ENCODE data around the gene GLIS1.

DNA sequence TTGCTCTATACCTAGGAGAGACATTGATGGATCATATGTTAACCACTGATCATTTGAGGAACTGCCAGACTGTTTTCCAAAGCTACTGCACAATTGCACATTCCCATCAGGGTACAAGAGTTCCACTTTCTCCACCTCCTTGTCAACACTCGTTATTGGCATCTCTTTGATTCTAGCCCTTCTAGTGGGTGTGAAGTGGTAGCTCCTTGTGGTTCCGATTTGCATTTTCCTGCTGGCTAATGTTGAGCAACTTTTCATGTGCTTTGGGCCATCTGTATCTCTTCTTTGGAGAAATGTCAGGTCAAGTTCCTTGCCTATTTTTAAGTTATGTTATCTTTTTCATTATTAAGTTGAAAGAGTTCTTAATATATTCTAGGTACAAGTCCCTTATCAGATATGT is 189.7 kb downstream of the GLIS1 start:
- TF ChIP-seq FOS (IDR thresholded peaks at IDR 0.05; ENCODE audit: borderline replicate concordance, extremely low read depth, insufficient read length) (no peak), POLR2A (IDR thresholded peaks at IDR 0.05; ENCODE audit: low read depth, low read length) (no peak), POLR2AphosphoS5 (IDR thresholded peaks at IDR 0.05; ENCODE audit: low read length) (no peak), ATF2 (IDR thresholded peaks at IDR 0.05; ENCODE audit: low read length) (no peak), NFYB (IDR thresholded peaks at IDR 0.05; ENCODE audit: insufficient read depth, low read depth, low read length) (no peak), BACH1 (IDR thresholded peaks at IDR 0.05; ENCODE audit: borderline replicate concordance) (no peak), FOXM1 (IDR thresholded peaks at IDR 0.05; ENCODE audit: low read depth, low read length) (no peak), TARDBP (IDR thresholded peaks at IDR 0.05; ENCODE audit: borderline replicate concordance) (no peak), EZH2 (IDR thresholded peaks at IDR 0.05; ENCODE audit: borderline replicate concordance, control insufficient read depth, low read depth, low read length) (no peak), PRDM15 (CRISPR knock-in tag; IDR thresholded peaks at IDR 0.05) (no peak), CTCF (IDR thresholded peaks at IDR 0.05 in 2 of 3, conservative IDR thresholded peaks at IDR 0.05 in 1 of 3; ENCODE audit: control insufficient read depth in 2 of 3, extremely low read depth in 1 of 3, insufficient read depth in 1 of 3, low read depth in 3 of 3, low read length in 3 of 3) (no peak)
- TF ChIP-seq, protein P1, sequence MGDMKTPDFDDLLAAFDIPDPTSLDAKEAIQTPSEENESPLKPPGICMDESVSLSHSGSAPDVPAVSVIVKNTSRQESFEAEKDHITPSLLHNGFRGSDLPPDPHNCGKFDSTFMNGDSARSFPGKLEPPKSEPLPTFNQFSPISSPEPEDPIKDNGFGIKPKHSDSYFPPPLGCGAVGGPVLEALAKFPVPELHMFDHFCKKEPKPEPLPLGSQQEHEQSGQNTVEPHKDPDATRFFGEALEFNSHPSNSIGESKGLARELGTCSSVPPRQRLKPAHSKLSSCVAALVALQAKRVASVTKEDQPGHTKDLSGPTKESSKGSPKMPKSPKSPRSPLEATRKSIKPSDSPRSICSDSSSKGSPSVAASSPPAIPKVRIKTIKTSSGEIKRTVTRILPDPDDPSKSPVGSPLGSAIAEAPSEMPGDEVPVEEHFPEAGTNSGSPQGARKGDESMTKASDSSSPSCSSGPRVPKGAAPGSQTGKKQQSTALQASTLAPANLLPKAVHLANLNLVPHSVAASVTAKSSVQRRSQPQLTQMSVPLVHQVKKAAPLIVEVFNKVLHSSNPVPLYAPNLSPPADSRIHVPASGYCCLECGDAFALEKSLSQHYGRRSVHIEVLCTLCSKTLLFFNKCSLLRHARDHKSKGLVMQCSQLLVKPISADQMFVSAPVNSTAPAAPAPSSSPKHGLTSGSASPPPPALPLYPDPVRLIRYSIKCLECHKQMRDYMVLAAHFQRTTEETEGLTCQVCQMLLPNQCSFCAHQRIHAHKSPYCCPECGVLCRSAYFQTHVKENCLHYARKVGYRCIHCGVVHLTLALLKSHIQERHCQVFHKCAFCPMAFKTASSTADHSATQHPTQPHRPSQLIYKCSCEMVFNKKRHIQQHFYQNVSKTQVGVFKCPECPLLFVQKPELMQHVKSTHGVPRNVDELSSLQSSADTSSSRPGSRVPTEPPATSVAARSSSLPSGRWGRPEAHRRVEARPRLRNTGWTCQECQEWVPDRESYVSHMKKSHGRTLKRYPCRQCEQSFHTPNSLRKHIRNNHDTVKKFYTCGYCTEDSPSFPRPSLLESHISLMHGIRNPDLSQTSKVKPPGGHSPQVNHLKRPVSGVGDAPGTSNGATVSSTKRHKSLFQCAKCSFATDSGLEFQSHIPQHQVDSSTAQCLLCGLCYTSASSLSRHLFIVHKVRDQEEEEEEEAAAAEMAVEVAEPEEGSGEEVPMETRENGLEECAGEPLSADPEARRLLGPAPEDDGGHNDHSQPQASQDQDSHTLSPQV (IDR thresholded peaks at IDR 0.05) = no peak
- TF ChIP-seq, protein P2, sequence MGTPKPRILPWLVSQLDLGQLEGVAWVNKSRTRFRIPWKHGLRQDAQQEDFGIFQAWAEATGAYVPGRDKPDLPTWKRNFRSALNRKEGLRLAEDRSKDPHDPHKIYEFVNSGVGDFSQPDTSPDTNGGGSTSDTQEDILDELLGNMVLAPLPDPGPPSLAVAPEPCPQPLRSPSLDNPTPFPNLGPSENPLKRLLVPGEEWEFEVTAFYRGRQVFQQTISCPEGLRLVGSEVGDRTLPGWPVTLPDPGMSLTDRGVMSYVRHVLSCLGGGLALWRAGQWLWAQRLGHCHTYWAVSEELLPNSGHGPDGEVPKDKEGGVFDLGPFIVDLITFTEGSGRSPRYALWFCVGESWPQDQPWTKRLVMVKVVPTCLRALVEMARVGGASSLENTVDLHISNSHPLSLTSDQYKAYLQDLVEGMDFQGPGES (IDR thresholded peaks at IDR 0.05) = no peak

All from GM12878 (cell line).